ENCODE measurements around the gene GAD1. TPM values are rescaled to one million over a fixed set of nuclear protein-coding genes. Genes with fewer than 3 reads are reported as not detected.

The GAD1 gene
- total RNA-seq, 2 experiments from 2014 or later: not detected

DNA sequence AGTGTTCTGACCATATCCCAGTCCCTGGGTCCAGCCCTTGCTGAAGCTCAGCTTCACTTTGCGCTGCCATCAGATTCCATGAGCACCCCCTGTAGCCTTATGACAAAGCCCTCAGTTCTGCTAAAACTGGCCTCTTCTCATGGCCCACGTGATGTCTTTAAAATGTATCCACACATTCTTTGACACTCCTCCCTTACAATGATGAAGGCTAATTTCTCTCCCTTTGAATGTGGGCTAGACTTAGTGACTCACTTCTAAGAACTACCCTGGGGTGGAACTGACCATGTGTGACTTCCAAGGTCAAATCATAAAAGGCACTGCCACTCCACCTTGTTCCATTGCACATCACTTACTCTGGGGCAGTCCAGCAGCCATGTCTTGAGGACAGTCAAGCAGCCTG, 67.0 kb downstream of the GAD1 start:
- ATAC-seq (ENCODE audit: poor library complexity) (no peak), DNase-seq (no peak)
- Mint-ChIP-seq H3K4me1 (ENCODE audit: low read depth) (peaks cover under 1% of the 10 kb centered on the region), H3K9me3 (no peaks in the 10 kb centered on the region), H3K4me3 (no peak overlapping the region), H3K27ac (no peak overlapping the region), H3K27me3 (peaks cover 9% of the 10 kb centered on the region), H3K36me3 (ENCODE audit: low read depth) (no peaks in the 10 kb centered on the region)
- no peaks in the 10 kb centered on the region for H3K9me3 ChIP-seq (ENCODE audit: control insufficient read depth in 1 of 2, insufficient read depth in 1 of 2, low read length in 2 of 2)
- H3K27me3 ChIP-seq (ENCODE audit: control insufficient read depth in 1 of 2, insufficient read depth in 2 of 2, low read length in 2 of 2): peaks cover 0 to 7% of the 10 kb centered on the region in 2 experiments
- ChIA-PET POLR2A (no interaction called here), CTCF (no interaction called here)
- H3K27ac ChIP-seq (ENCODE audit: low read depth in 1 of 2, low read length in 2 of 2): no peak overlapping the region
- intact Hi-C loops (cut with DNase I, micrococcal nuclease): no loop called here
- no peak overlapping the region for H3K4me3 ChIP-seq (ENCODE audit: low read length)
- H3K4me1 ChIP-seq (ENCODE audit: insufficient read depth, low read length): no peaks in the 10 kb centered on the region
- H3K36me3 ChIP-seq (ENCODE audit: insufficient read depth, low read length): no peaks in the 10 kb centered on the region
- TF ChIP-seq, protein P1, sequence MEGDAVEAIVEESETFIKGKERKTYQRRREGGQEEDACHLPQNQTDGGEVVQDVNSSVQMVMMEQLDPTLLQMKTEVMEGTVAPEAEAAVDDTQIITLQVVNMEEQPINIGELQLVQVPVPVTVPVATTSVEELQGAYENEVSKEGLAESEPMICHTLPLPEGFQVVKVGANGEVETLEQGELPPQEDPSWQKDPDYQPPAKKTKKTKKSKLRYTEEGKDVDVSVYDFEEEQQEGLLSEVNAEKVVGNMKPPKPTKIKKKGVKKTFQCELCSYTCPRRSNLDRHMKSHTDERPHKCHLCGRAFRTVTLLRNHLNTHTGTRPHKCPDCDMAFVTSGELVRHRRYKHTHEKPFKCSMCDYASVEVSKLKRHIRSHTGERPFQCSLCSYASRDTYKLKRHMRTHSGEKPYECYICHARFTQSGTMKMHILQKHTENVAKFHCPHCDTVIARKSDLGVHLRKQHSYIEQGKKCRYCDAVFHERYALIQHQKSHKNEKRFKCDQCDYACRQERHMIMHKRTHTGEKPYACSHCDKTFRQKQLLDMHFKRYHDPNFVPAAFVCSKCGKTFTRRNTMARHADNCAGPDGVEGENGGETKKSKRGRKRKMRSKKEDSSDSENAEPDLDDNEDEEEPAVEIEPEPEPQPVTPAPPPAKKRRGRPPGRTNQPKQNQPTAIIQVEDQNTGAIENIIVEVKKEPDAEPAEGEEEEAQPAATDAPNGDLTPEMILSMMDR (IDR thresholded peaks at IDR 0.05): no peak

- Histone ChIP-seq H3K36me3 (ENCODE audit: insufficient read depth, low read length) (no peaks in the 10 kb centered on the region), H3K4me3 (ENCODE audit: low read length) (no peak overlapping the region), H3K27me3 (ENCODE audit: control insufficient read depth in 1 of 2, insufficient read depth in 2 of 2, low read length in 2 of 2) (peaks cover 0 to 7% of the 10 kb centered on the region in 2 experiments), H3K27ac (ENCODE audit: low read depth in 1 of 2, low read length in 2 of 2) (no peak overlapping the region), H3K9me3 (ENCODE audit: control insufficient read depth in 1 of 2, insufficient read depth in 1 of 2, low read length in 2 of 2) (no peaks in the 10 kb centered on the region), H3K4me1 (ENCODE audit: insufficient read depth, low read length) (no peaks in the 10 kb centered on the region)
- Mint-ChIP-seq H3K27me3 (peaks cover 13% of the 10 kb centered on the region), H3K36me3 (ENCODE audit: low read depth) (no peaks in the 10 kb centered on the region), H3K4me3 (no peak overlapping the region), H3K27ac (no peak overlapping the region), H3K9me3 (no peaks in the 10 kb centered on the region), H3K4me1 (ENCODE audit: low read depth) (no peaks in the 10 kb centered on the region)
- intact Hi-C loops (cut with DNase I, micrococcal nuclease): no loop called here
- TF ChIP-seq, protein P1 (IDR thresholded peaks at IDR 0.05): no peak
- no peak for ATAC-seq (ENCODE audit: poor library complexity)
- CTCF ChIA-PET: interaction anchor here (0.9 kb wide), 1 partner anchor 12 kb away, joined by 6 read pairs; no protein-coding TSS in a partner anchor
- POLR2A ChIA-PET: no interaction called here
- no peak for DNase-seq
Measured at GRCh38 chr2:170885130-170885791, 68.6 kb downstream of the GAD1 start.

- no peak overlapping the region for H3K4me3 ChIP-seq (ENCODE audit: low read length)
- ChIA-PET POLR2A (no interaction called here), CTCF (no interaction called here)
- Mint-ChIP-seq H3K9me3 (no peaks in the 10 kb centered on the region), H3K4me1 (ENCODE audit: low read depth) (no peaks in the 10 kb centered on the region), H3K36me3 (ENCODE audit: low read depth) (no peaks in the 10 kb centered on the region), H3K27me3 (peaks cover 13% of the 10 kb centered on the region), H3K4me3 (no peak overlapping the region), H3K27ac (no peak overlapping the region)
- no peaks in the 10 kb centered on the region for H3K9me3 ChIP-seq (ENCODE audit: control insufficient read depth in 1 of 2, insufficient read depth in 1 of 2, low read length in 2 of 2)
- TF ChIP-seq, protein P1 (IDR thresholded peaks at IDR 0.05): no peak
- ATAC-seq (ENCODE audit: poor library complexity) (no peak), DNase-seq (no peak)
- H3K36me3 ChIP-seq (ENCODE audit: insufficient read depth, low read length): no peaks in the 10 kb centered on the region
- no peak overlapping the region for H3K27ac ChIP-seq (ENCODE audit: low read depth in 1 of 2, low read length in 2 of 2)
- H3K4me1 ChIP-seq (ENCODE audit: insufficient read depth, low read length): no peaks in the 10 kb centered on the region
- peaks cover 0 to 7% of the 10 kb centered on the region in 2 experiments for H3K27me3 ChIP-seq (ENCODE audit: control insufficient read depth in 1 of 2, insufficient read depth in 2 of 2, low read length in 2 of 2)
- intact Hi-C loops (cut with DNase I, micrococcal nuclease): no loop called here
Measured at GRCh38 chr2:170886386-170886785, 69.7 kb downstream of the GAD1 start.

All from CD4-positive, alpha-beta T cell (primary cell).